Measurements from ENCODE around the gene MPC2.

GRCh38 chr1:167879508-167879907 is 57.4 kb downstream of the MPC2 start:
- no peak for TF ChIP-seq CTCF (IDR thresholded peaks at IDR 0.05; ENCODE audit: insufficient read depth, low read length)
- no peak for TF ChIP-seq REST (IDR thresholded peaks at IDR 0.05; ENCODE audit: insufficient replicate concordance, low read depth)
- TF ChIP-seq GABPA (IDR thresholded peaks at IDR 0.05; ENCODE audit: low read depth): no peak
